SK-MEL-5 (cell line): ENCODE results near the gene LRPAP1. TPM values are rescaled to one million over a fixed set of nuclear protein-coding genes. Genes with fewer than 3 reads are reported as not detected.
A peak's percentile ranks its signal among the peaks of the same experiment; 100 is the strongest.

Experiments used
- DNase-seq: peaks from one replicate; pipeline ENCODE4 v3.0.0-alpha.2; 2016; ENCODE audit warnings: low read depth, low spot score
- in situ Hi-C: cut with HindIII; loops from 2 replicates; pipeline ENCODE4 v1.10.0; 2016; ENCODE audit warnings: low sequenced_read_pairs, high pct_unique_total_duplicates, low pct_unique_long_range_greater_than_20kb
- total RNA-seq: library from RNA; depleted of rRNA; stranded (reverse); fragments of >200 nt; shearing (Covaris generic); gene quantifications from 2 replicates; pipeline ENCODE4 v1.2.3, GENCODE V29; 2014

Gene LRPAP1
- total RNA-seq, 1 experiment from 2014 or later = 584 TPM

- DNase-seq = no peak
- in situ Hi-C loops = no loop called here
These were observed 46.2 kb downstream of the LRPAP1 start for GRCh38 chr4:3485886-3486540.

GRCh38 chr4:3485011-3485791 is 47.0 kb downstream of the LRPAP1 start:
- no peak for DNase-seq
- in situ Hi-C loops = no loop called here

GRCh38 chr4:3484057-3484973 is 47.9 kb downstream of the LRPAP1 start:
- DNase-seq = no peak
- in situ Hi-C loops = no loop called here

- in situ Hi-C loops = no loop called here
- DNase-seq = no peak
These were observed 48.7 kb downstream of the LRPAP1 start for GRCh38 chr4:3483471-3483921.

GRCh38 chr4:3482707-3483106 is 49.5 kb downstream of the LRPAP1 start:
- in situ Hi-C loops = no loop called here

GRCh38 chr4:3481783-3482393 is 50.3 kb downstream of the LRPAP1 start:
- in situ Hi-C loops = no loop called here
- no peak for DNase-seq

More at GRCh38 chr4:3482707-3483106, 49.5 kb downstream of the LRPAP1 start:
- DNase-seq = no peak

GRCh38 chr4:3481113-3481531 is 51.1 kb downstream of the LRPAP1 start:
- no peak for DNase-seq
- in situ Hi-C loops = no loop called here

- in situ Hi-C loops = no loop called here
- peak; percentile 74 for DNase-seq
These were observed 51.6 kb downstream of the LRPAP1 start for GRCh38 chr4:3480528-3481112.

GRCh38 chr4:3479358-3480101 is 52.7 kb downstream of the LRPAP1 start:
- in situ Hi-C loops = no loop called here
- DNase-seq = no peak

- DNase-seq = no peak
- in situ Hi-C loops = no loop called here
These were observed 53.5 kb downstream of the LRPAP1 start for GRCh38 chr4:3478446-3479357.

GRCh38 chr4:3477750-3478430 is 54.3 kb downstream of the LRPAP1 start:
- in situ Hi-C loops = no loop called here
- no peak for DNase-seq

GRCh38 chr4:3476936-3477749 is 55.1 kb downstream of the LRPAP1 start:
- DNase-seq = no peak
- in situ Hi-C loops = no loop called here

- in situ Hi-C loops = no loop called here
- no peak for DNase-seq
These were observed 55.9 kb downstream of the LRPAP1 start for GRCh38 chr4:3476341-3476747.

GRCh38 chr4:3475713-3476260 is 56.4 kb downstream of the LRPAP1 start:
- in situ Hi-C loops = no loop called here
- DNase-seq = no peak
